HG02623 (cell line): ENCODE measurements around the gene ALDH16A1.
A peak's percentile ranks its signal among the peaks of the same experiment; 100 is the strongest.
"Not testable (repeated sequence)": the region's sequence is repeated elsewhere in the genome, so short reads cannot be mapped to it uniquely, and the experiment has no call there.

Experiments
- ATAC-seq: cut with Tn5 transposase; IDR thresholded peaks from one replicate; pipeline ENCODE4 v1.9.1; 2021; ENCODE audit warnings: moderate library complexity; ENCODE audit not compliant: unreplicated experiment

Gene ALDH16A1

GRCh38 chr19:49439836-49440235 is 13.2 kb upstream of the ALDH16A1 start:
- ATAC-seq, result no peak

- ATAC-seq, result no peak
These were observed 12.4 kb upstream of the ALDH16A1 start for GRCh38 chr19:49440439-49441209.

- ATAC-seq, result no peak
These were observed 11.6 kb upstream of the ALDH16A1 start, which contains the start of gene SLC17A7 for GRCh38 chr19:49441210-49441959. Gene SLC17A7 (minus strand): TSS chr19:49441527. CDS start chr19:49441379, 148 bp downstream.

- ATAC-seq, result no peak
These were observed 11.1 kb upstream of the ALDH16A1 start for GRCh38 chr19:49441960-49442350.

- ATAC-seq, result no peak
These were observed 10.7 kb upstream of the ALDH16A1 start for GRCh38 chr19:49442354-49442753.

GRCh38 chr19:49442771-49443365 is 10.2 kb upstream of the ALDH16A1 start:
- ATAC-seq, result peak; percentile 19

GRCh38 chr19:49443366-49444099 is 9.5 kb upstream of the ALDH16A1 start:
- peak; percentile 65 for ATAC-seq

- ATAC-seq, result not testable (repeated sequence)
These were observed 8.8 kb upstream of the ALDH16A1 start for GRCh38 chr19:49444100-49444700.

GRCh38 chr19:49445997-49446396 is 7.0 kb upstream of the ALDH16A1 start:
- ATAC-seq, result no peak

GRCh38 chr19:49447485-49448431 is 5.3 kb upstream of the ALDH16A1 start:
- ATAC-seq, result no peak

- no peak for ATAC-seq
These were observed 4.6 kb upstream of the ALDH16A1 start for GRCh38 chr19:49448432-49448786.

GRCh38 chr19:49450405-49450804 is 2.6 kb upstream of the ALDH16A1 start:
- ATAC-seq, result no peak

GRCh38 chr19:49451430-49452181 is 1.4 kb upstream of the ALDH16A1 start, which contains the start of gene PIH1D1:
Gene PIH1D1 (minus strand): TSS chr19:49451814. CDS start chr19:49451574, 240 bp downstream.
- ATAC-seq, result peak; percentile 39

GRCh38 chr19:49453757-49454240 is 774 bp downstream of the ALDH16A1 start:
- no peak for ATAC-seq

GRCh38 chr19:49455773-49456172 is 2.7 kb downstream of the ALDH16A1 start:
- no peak for ATAC-seq

- no peak for ATAC-seq
These were observed 3.3 kb downstream of the ALDH16A1 start for GRCh38 chr19:49456326-49456725.

GRCh38 chr19:49458567-49458903 is 5.5 kb downstream of the ALDH16A1 start:
- ATAC-seq, result no peak

GRCh38 chr19:49459388-49459787 is 6.4 kb downstream of the ALDH16A1 start:
- no peak for ATAC-seq

- ATAC-seq, result not testable (repeated sequence)
These were observed 8.1 kb downstream of the ALDH16A1 start for GRCh38 chr19:49461130-49461529.
